ENCODE results near the gene NFIA. TPM values are rescaled to one million over a fixed set of nuclear protein-coding genes. Genes with fewer than 3 reads are reported as not detected.

NFIA gene
- total RNA-seq, 1 donor from 2014 or later: 163 TPM

- no peak for DNase-seq (ENCODE audit: low spot score in 2 of 2, unreplicated experiment in 2 of 2)
- Mint-ChIP-seq H3K27ac (peak overlapping the region; percentile 95), H3K36me3 (no peaks in the 10 kb centered on the region), H3K4me1 (peaks cover 68% of the 10 kb centered on the region), H3K27me3 (ENCODE audit: low read depth) (no peaks in the 10 kb centered on the region), H3K4me3 (no peak overlapping the region), H3K9me3 (no peaks in the 10 kb centered on the region)
- TF ChIP-seq, protein P1, sequence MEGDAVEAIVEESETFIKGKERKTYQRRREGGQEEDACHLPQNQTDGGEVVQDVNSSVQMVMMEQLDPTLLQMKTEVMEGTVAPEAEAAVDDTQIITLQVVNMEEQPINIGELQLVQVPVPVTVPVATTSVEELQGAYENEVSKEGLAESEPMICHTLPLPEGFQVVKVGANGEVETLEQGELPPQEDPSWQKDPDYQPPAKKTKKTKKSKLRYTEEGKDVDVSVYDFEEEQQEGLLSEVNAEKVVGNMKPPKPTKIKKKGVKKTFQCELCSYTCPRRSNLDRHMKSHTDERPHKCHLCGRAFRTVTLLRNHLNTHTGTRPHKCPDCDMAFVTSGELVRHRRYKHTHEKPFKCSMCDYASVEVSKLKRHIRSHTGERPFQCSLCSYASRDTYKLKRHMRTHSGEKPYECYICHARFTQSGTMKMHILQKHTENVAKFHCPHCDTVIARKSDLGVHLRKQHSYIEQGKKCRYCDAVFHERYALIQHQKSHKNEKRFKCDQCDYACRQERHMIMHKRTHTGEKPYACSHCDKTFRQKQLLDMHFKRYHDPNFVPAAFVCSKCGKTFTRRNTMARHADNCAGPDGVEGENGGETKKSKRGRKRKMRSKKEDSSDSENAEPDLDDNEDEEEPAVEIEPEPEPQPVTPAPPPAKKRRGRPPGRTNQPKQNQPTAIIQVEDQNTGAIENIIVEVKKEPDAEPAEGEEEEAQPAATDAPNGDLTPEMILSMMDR (IDR thresholded peaks at IDR 0.05; ENCODE audit: unreplicated experiment): no peak
Measured at GRCh38 chr1:61151565-61151964, 69.2 kb downstream of the NFIA start.

DNA sequence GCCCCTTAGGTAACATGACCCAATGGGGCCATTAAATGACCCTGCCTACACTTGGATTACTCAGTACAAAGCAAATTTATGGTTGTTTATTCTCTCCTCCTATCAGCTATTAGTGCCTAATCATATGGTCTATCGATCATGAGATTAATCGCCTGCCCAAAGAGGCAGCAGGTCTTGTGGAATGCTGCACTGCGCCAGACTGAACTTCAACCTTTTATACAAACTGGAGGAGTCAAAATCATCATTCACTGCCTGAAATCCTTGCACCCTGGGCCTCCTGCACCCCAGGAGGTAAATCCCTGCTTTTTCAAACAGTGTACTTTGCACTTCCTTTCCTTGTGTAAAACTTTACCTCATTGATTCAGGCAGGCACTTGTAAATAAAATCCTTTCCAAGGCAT lies 69.7 kb downstream of the NFIA start:
- H3K9me3 Mint-ChIP-seq: no peaks in the 10 kb centered on the region
- no peaks in the 10 kb centered on the region for H3K36me3 Mint-ChIP-seq
- H3K27me3 Mint-ChIP-seq (ENCODE audit: low read depth): no peaks in the 10 kb centered on the region
- no peak for DNase-seq (ENCODE audit: low spot score in 2 of 2, unreplicated experiment in 2 of 2)
- H3K4me1 Mint-ChIP-seq: peaks cover 73% of the 10 kb centered on the region
- TF ChIP-seq, protein P1 (IDR thresholded peaks at IDR 0.05; ENCODE audit: unreplicated experiment): no peak
- H3K27ac Mint-ChIP-seq: peak overlapping the region; percentile 95
- peak overlapping the region; percentile 2 for H3K4me3 Mint-ChIP-seq

DNA sequence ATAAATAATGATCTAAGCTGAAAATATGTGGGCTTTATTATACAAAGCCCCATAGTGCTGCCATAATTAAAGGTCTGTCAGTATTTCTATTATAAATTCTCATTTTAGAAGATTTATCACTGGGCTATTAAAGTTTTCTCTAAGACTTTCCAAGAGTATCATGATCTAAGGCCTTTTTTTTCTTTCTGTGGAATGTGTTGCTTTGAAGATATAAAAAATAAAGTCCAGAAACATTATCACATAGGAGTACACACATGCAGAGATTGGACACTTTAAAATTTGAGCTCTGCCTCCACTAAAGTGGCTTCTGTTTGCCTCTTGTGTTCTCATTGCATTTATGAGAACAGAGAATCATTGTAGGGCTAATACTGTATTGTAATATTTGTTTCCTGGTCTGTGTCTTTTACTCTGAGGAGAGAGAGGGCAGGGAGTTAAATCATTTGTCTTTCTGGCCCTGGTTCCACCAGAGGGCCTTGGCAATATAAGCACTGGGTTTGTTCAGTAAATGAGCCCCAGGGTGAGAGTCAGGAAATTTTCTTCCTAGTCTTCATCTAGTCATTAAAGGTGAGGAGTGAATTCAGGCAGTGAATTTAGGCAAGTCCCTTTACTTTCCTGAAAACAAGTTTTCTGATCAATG lies 70.2 kb downstream of the NFIA start:
- Mint-ChIP-seq H3K4me3 (no peak overlapping the region), H3K27me3 (ENCODE audit: low read depth) (no peaks in the 10 kb centered on the region), H3K36me3 (no peaks in the 10 kb centered on the region), H3K4me1 (peaks cover 77% of the 10 kb centered on the region), H3K9me3 (no peaks in the 10 kb centered on the region), H3K27ac (peak overlapping the region; percentile 95)
- TF ChIP-seq, protein P1 (IDR thresholded peaks at IDR 0.05; ENCODE audit: unreplicated experiment): no peak
- DNase-seq (ENCODE audit: low spot score in 2 of 2, unreplicated experiment in 2 of 2): no peak

DNA sequence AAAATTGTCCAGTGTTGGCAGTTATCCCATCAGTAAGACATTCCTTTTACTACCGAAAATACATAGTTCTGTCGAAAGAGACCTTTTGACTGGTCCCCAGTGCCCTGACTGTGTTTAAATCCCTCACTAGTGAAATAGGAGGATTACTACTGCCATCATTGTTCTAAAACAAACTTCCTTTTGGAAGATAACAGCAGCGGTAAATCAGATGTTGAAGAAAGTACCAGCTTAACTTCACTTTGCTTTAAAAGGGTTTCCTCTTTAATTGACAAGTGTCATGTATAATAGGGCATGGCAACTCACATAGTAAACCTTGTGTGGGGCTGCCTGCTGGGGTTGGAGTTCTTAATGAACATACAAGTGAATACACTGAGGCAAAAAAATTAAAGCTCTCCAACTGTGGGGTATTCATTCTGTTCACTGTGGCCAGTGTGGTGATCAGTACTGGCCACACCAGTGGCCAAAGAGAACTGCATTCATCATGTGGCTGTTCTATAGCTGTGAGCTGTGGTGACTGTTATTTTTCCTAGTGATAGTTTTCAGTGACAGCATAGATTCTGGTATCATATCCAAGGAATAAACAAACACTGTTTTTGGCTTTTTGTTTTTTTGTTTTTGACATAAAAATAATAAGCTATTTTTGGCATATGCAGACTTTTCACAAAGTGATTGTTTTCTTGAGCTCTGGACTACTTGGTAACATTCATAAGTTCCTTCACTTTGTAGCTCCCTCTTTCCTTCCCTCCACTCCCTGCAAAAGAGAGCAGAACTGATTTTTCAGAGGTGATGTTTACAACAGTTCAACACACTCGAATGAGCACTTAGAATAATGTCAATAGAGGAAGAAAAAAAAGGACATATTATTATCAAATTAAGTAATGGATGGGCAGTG lies 74.5 kb downstream of the NFIA start:
- no peak for DNase-seq (ENCODE audit: low spot score in 2 of 2, unreplicated experiment in 2 of 2)
- Mint-ChIP-seq H3K4me3 (no peak overlapping the region), H3K4me1 (peaks cover 64% of the 10 kb centered on the region), H3K27me3 (ENCODE audit: low read depth) (no peaks in the 10 kb centered on the region), H3K9me3 (no peaks in the 10 kb centered on the region), H3K27ac (peak overlapping the region; percentile 87), H3K36me3 (peaks cover 10% of the 10 kb centered on the region)
- TF ChIP-seq, protein P1 (IDR thresholded peaks at IDR 0.05; ENCODE audit: unreplicated experiment): no peak

GRCh38 chr1:61157468-61157987 lies 75.2 kb downstream of the NFIA start:
- Mint-ChIP-seq H3K4me3 (no peak overlapping the region), H3K27me3 (ENCODE audit: low read depth) (no peaks in the 10 kb centered on the region), H3K27ac (peak overlapping the region; percentile 87), H3K9me3 (no peaks in the 10 kb centered on the region), H3K4me1 (peaks cover 60% of the 10 kb centered on the region), H3K36me3 (peaks cover 10% of the 10 kb centered on the region)
- DNase-seq (ENCODE audit: low spot score in 2 of 2, unreplicated experiment in 2 of 2): no peak
- TF ChIP-seq, protein P1 (IDR thresholded peaks at IDR 0.05; ENCODE audit: unreplicated experiment): no peak
